Mesodermal cell (in vitro differentiated cells): ENCODE data around the gene COL23A1.

ENCODE experiments used
- H3K27ac ChIP-seq: 2 replicates; pipeline ENCODE4 v1.7.0; 2013; ENCODE audit warnings: mild to moderate bottlenecking, low read depth, low read length, moderate library complexity; ENCODE audit not compliant: severe bottlenecking
- H3K36me3 ChIP-seq: 2 replicates; pipeline ENCODE4 v1.7.1; 2013; ENCODE audit warnings: mild to moderate bottlenecking, low read length, moderate library complexity; ENCODE audit not compliant: control insufficient read depth, insufficient read depth
- H3K4me1 ChIP-seq: one replicate; pipeline ENCODE4 v1.7.1; 2013; ENCODE audit warnings: mild to moderate bottlenecking, low read length; ENCODE audit not compliant: insufficient read depth, control insufficient read depth, poor library complexity, severe bottlenecking
- H3K4me3 ChIP-seq: 2 replicates; pipeline ENCODE4 v1.7.0; 2013; ENCODE audit warnings: low read length, control low read depth, mild to moderate bottlenecking; ENCODE audit not compliant: insufficient read depth, poor library complexity, severe bottlenecking; ENCODE audit errors: extremely low read depth
- H3K9me3 ChIP-seq: 2 replicates; pipeline ENCODE4 v1.7.1; 2013; ENCODE audit warnings: mild to moderate bottlenecking, low read length, moderate library complexity; ENCODE audit not compliant: control insufficient read depth
- WGBS, 2 experiments: methylation state at CpG; one replicate each; pipeline ENCODE4 v1.1.5; 2013; ENCODE audit warnings: missing lambda C conversion rate in 2 of 2; ENCODE audit not compliant: insufficient coverage in 2 of 2; 5-methylcytosine and 5-hydroxymethylcytosine counted together

Gene COL23A1

GRCh38 chr5:178554311-178554710, 35.9 kb downstream of the COL23A1 start:
- H3K4me3 ChIP-seq: no peak overlapping the region
- H3K4me1 ChIP-seq: no peaks in the 10 kb centered on the region
- H3K36me3 ChIP-seq: no peaks in the 10 kb centered on the region
- no peak overlapping the region for H3K27ac ChIP-seq
- WGBS, 2 experiments: 91 to 93% methylated on average over 10 to 11 of the region's 11 CpGs
- H3K9me3 ChIP-seq: no peaks in the 10 kb centered on the region

GRCh38 chr5:178553517-178553916, 36.7 kb downstream of the COL23A1 start:
- Histone ChIP-seq H3K9me3 (no peaks in the 10 kb centered on the region), H3K4me1 (no peaks in the 10 kb centered on the region), H3K4me3 (no peak overlapping the region), H3K27ac (no peak overlapping the region), H3K36me3 (no peaks in the 10 kb centered on the region)
- WGBS, 2 experiments: 91 to 92% methylated on average over 13 of the region's 13 CpGs

- WGBS, 2 experiments: 94 to 98% methylated on average over 7 of the region's 7 CpGs
- H3K4me1 ChIP-seq: peaks cover 5% of the 10 kb centered on the region
- no peak overlapping the region for H3K27ac ChIP-seq
- H3K9me3 ChIP-seq: no peaks in the 10 kb centered on the region
- H3K36me3 ChIP-seq: no peaks in the 10 kb centered on the region
- H3K4me3 ChIP-seq: no peak overlapping the region
These were observed 38.7 kb downstream of the COL23A1 start for GRCh38 chr5:178551468-178551867.

- Histone ChIP-seq H3K9me3 (no peaks in the 10 kb centered on the region), H3K4me1 (peaks cover 5% of the 10 kb centered on the region), H3K4me3 (no peak overlapping the region), H3K36me3 (no peaks in the 10 kb centered on the region), H3K27ac (no peak overlapping the region)
These were observed 39.1 kb downstream of the COL23A1 start for GRCh38 chr5:178551059-178551458.

- Histone ChIP-seq H3K27ac (no peak overlapping the region), H3K36me3 (no peaks in the 10 kb centered on the region), H3K4me3 (no peak overlapping the region), H3K4me1 (peaks cover 10% of the 10 kb centered on the region), H3K9me3 (no peaks in the 10 kb centered on the region)
- WGBS, 2 experiments: 85 to 94% methylated on average over 8 of the region's 9 CpGs
These were observed 41.4 kb downstream of the COL23A1 start for GRCh38 chr5:178548746-178549145.

- Histone ChIP-seq H3K9me3 (no peaks in the 10 kb centered on the region), H3K36me3 (no peaks in the 10 kb centered on the region), H3K4me3 (no peak overlapping the region), H3K4me1 (peaks cover 10% of the 10 kb centered on the region), H3K27ac (no peak overlapping the region)
- 87 to 90% methylated on average over 3 to 5 of the region's 6 CpGs for WGBS, 2 experiments
These were observed 42.3 kb downstream of the COL23A1 start for GRCh38 chr5:178547753-178548415.

- Histone ChIP-seq H3K36me3 (no peaks in the 10 kb centered on the region), H3K27ac (no peak overlapping the region), H3K4me1 (peaks cover 13% of the 10 kb centered on the region), H3K4me3 (no peak overlapping the region), H3K9me3 (no peaks in the 10 kb centered on the region)
- 80 to 81% methylated on average over 9 to 12 of the region's 12 CpGs for WGBS, 2 experiments
These were observed 43.0 kb downstream of the COL23A1 start for GRCh38 chr5:178547052-178547666.

- Histone ChIP-seq H3K4me1 (peaks cover 13% of the 10 kb centered on the region), H3K27ac (no peak overlapping the region), H3K9me3 (no peaks in the 10 kb centered on the region), H3K36me3 (no peaks in the 10 kb centered on the region), H3K4me3 (no peak overlapping the region)
- WGBS, 2 experiments: 90 to 92% methylated on average over 8 to 9 of the region's 9 CpGs
These were observed 43.5 kb downstream of the COL23A1 start for GRCh38 chr5:178546675-178547033.

GRCh38 chr5:178545941-178546674, 44.1 kb downstream of the COL23A1 start:
- Histone ChIP-seq H3K4me3 (no peak overlapping the region), H3K36me3 (no peaks in the 10 kb centered on the region), H3K9me3 (no peaks in the 10 kb centered on the region), H3K4me1 (peaks cover 13% of the 10 kb centered on the region), H3K27ac (no peak overlapping the region)
- WGBS, 2 experiments: 89 to 93% methylated on average over 16 of the region's 16 CpGs

- peaks cover 13% of the 10 kb centered on the region for H3K4me1 ChIP-seq
- H3K27ac ChIP-seq: peak overlapping the region; percentile 8
- H3K4me3 ChIP-seq: no peak overlapping the region
- WGBS, 2 experiments: 66 to 75% methylated on average over 8 of the region's 9 CpGs
- no peaks in the 10 kb centered on the region for H3K9me3 ChIP-seq
- no peaks in the 10 kb centered on the region for H3K36me3 ChIP-seq
These were observed 45.0 kb downstream of the COL23A1 start for GRCh38 chr5:178545176-178545575.
